ENCODE data around the gene OTUB1. TPM values are rescaled to one million over a fixed set of nuclear protein-coding genes. Genes with fewer than 3 reads are reported as not detected.

The OTUB1 gene
- total and polyA plus RNA-seq, 2 of the 4 experiments (the other 2 are of a cell fraction): 69.0 to 168 TPM

DNA sequence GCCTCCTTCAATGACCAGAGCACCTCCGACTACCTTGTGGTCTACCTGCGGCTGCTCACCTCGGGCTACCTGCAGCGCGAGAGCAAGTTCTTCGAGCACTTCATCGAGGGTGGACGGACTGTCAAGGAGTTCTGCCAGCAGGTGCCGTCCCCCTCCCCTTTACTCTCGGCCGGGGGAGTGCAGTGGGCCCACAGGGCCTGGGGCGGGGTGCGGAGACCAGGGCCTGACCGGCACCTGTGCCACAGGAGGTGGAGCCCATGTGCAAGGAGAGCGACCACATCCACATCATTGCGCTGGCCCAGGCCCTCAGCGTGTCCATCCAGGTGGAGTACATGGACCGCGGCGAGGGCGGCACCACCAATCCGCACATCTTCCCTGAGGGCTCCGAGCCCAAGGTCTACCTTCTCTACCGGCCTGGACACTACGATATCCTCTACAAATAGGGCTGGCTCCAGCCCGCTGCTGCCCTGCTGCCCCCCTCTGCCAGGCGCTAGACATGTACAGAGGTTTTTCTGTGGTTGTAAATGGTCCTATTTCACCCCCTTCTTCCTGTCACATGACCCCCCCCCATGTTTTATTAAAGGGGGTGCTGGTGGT lies 11.0 kb downstream of the OTUB1 start:
- TF ChIP-seq CEBPB (IDR thresholded peaks at IDR 0.05; ENCODE audit: low read depth, low read length) (no peak), SMC3 (IDR thresholded peaks at IDR 0.05; ENCODE audit: low read depth, low read length) (no peak), MXI1 (IDR thresholded peaks at IDR 0.05; ENCODE audit: borderline replicate concordance, low read depth, low read length) (no peak), RFX5 (IDR thresholded peaks at IDR 0.05; ENCODE audit: low read depth, low read length) (no peak), POLR2A (IDR thresholded peaks at IDR 0.05; ENCODE audit: low read depth, low read length) (no peak), MAFK (IDR thresholded peaks at IDR 0.05; ENCODE audit: low read depth, low read length) (no peak), BHLHE40 (IDR thresholded peaks at IDR 0.05; ENCODE audit: low read depth, low read length) (no peak), MAZ (IDR thresholded peaks at IDR 0.05; ENCODE audit: borderline replicate concordance, low read depth, low read length) (no peak), RAD21 (IDR thresholded peaks at IDR 0.05; ENCODE audit: low read length) (no peak), NFE2L2 (IDR thresholded peaks at IDR 0.05; ENCODE audit: low read depth, low read length) (no peak), FOS (IDR thresholded peaks at IDR 0.05; ENCODE audit: low read depth, low read length) (no peak), RCOR1 (IDR thresholded peaks at IDR 0.05; ENCODE audit: insufficient replicate concordance, low read length) (no peak)
- TF ChIP-seq, protein P1, sequence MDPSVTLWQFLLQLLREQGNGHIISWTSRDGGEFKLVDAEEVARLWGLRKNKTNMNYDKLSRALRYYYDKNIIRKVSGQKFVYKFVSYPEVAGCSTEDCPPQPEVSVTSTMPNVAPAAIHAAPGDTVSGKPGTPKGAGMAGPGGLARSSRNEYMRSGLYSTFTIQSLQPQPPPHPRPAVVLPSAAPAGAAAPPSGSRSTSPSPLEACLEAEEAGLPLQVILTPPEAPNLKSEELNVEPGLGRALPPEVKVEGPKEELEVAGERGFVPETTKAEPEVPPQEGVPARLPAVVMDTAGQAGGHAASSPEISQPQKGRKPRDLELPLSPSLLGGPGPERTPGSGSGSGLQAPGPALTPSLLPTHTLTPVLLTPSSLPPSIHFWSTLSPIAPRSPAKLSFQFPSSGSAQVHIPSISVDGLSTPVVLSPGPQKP (IDR thresholded peaks at IDR 0.05; ENCODE audit: borderline replicate concordance, low read depth, low read length): no peak
- TF ChIP-seq, protein P2, sequence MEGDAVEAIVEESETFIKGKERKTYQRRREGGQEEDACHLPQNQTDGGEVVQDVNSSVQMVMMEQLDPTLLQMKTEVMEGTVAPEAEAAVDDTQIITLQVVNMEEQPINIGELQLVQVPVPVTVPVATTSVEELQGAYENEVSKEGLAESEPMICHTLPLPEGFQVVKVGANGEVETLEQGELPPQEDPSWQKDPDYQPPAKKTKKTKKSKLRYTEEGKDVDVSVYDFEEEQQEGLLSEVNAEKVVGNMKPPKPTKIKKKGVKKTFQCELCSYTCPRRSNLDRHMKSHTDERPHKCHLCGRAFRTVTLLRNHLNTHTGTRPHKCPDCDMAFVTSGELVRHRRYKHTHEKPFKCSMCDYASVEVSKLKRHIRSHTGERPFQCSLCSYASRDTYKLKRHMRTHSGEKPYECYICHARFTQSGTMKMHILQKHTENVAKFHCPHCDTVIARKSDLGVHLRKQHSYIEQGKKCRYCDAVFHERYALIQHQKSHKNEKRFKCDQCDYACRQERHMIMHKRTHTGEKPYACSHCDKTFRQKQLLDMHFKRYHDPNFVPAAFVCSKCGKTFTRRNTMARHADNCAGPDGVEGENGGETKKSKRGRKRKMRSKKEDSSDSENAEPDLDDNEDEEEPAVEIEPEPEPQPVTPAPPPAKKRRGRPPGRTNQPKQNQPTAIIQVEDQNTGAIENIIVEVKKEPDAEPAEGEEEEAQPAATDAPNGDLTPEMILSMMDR (conservative IDR thresholded peaks at IDR 0.05; ENCODE audit: low read depth, low read length): no peak
- TF ChIP-seq, protein P3, sequence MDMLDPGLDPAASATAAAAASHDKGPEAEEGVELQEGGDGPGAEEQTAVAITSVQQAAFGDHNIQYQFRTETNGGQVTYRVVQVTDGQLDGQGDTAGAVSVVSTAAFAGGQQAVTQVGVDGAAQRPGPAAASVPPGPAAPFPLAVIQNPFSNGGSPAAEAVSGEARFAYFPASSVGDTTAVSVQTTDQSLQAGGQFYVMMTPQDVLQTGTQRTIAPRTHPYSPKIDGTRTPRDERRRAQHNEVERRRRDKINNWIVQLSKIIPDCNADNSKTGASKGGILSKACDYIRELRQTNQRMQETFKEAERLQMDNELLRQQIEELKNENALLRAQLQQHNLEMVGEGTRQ (IDR thresholded peaks at IDR 0.05; ENCODE audit: low read depth, low read length): no peak
- Histone ChIP-seq H3K14ac (replicated peaks; ENCODE audit: low read depth, low read length) (no peak overlapping the region), H2AK9ac (replicated peaks; ENCODE audit: low read depth, low read length, poor library complexity) (no peak overlapping the region), H3K36me3 (ENCODE audit: control insufficient read depth, insufficient read depth, low read length) (peaks cover 46% of the 10 kb centered on the region), H4K20me1 (ENCODE audit: insufficient read depth, low read length) (peaks cover 32% of the 10 kb centered on the region), H2BK120ac (ENCODE audit: low read depth, low read length) (no peak overlapping the region), H3K27me3 (ENCODE audit: control insufficient read depth, insufficient read depth, low read length) (no peaks in the 10 kb centered on the region), H3K4me1 (ENCODE audit: control insufficient read depth, insufficient read depth, low read length) (0 out of 2 replicates have a peak, but pooled peaks cover 1% of the 10 kb centered on the region), H3K4me2 (ENCODE audit: low read depth, low read length) (no peak overlapping the region), H2BK5ac (ENCODE audit: low read depth, low read length, poor library complexity, severe bottlenecking) (no peak overlapping the region), H3K9ac (ENCODE audit: low read depth, low read length) (no peak overlapping the region), H2AFZ (replicated peaks; ENCODE audit: low read length, poor library complexity) (no peak overlapping the region), H3K9me1 (ENCODE audit: insufficient read depth, low read length) (0 out of 2 replicates have a peak, but pooled peaks cover 3% of the 10 kb centered on the region), H3K4ac (ENCODE audit: low read depth, low read length) (no peak overlapping the region), H3K18ac (ENCODE audit: low read depth, low read length) (no peak overlapping the region), H3K4me3 (ENCODE audit: insufficient read depth, low read depth, low read length) (no peak overlapping the region), H2BK20ac (ENCODE audit: low read depth, low read length) (no peak overlapping the region), H4K91ac (ENCODE audit: insufficient read depth, low read depth, low read length) (no peak overlapping the region), H4K5ac (ENCODE audit: low read depth, low read length) (no peak overlapping the region), H3K9me3 (ENCODE audit: control insufficient read depth, insufficient read depth, low read length) (no peaks in the 10 kb centered on the region), H4K8ac (ENCODE audit: low read depth in 2 of 2, low read length in 2 of 2) (no peak overlapping the region), H3K56ac (ENCODE audit: extremely low read depth, insufficient read depth, low read length) (no peak overlapping the region), H2BK15ac (ENCODE audit: low read depth, low read length) (no peak overlapping the region), H3K23ac (ENCODE audit: low read depth, low read length) (no peak overlapping the region), H3K79me1 (ENCODE audit: low read depth in 1 of 2, low read length in 2 of 2) (peaks cover 9 to 24% of the 10 kb centered on the region in 2 experiments; a peak in 3 of 4 replicates), H3K27ac (ENCODE audit: insufficient read depth, low read length) (no peak overlapping the region), H2AK5ac (ENCODE audit: low read depth, low read length) (no peak overlapping the region)
- 89% methylated on average over 7 of the region's 27 CpGs; no CpG with 5 or more reads in 1 of the 2 experiments for WGBS, 2 experiments (ENCODE audit: extremely low coverage in 2 of 2, insufficient read length in 1 of 2)
- ChIA-PET CTCF (no interaction called here), POLR2A (ENCODE audit: unreplicated experiment) (no interaction called here)
- dilution Hi-C loops (cut with HindIII; ENCODE audit: low sequenced_read_pairs, unreplicated experiment) (no loop called here), in situ Hi-C loops (cut with MboI; ENCODE audit: low sequenced_read_pairs) (no loop called here), intact Hi-C loops (cut with micrococcal nuclease) (no loop called here)
- TSS peak; percentile 81 for BruUV-seq (replicated peaks)
- ATAC-seq (ENCODE audit: low read depth) (no peak), DNase-seq (no peak)
